Measurements from ENCODE around the gene CMSS1. TPM values are rescaled to one million over a fixed set of nuclear protein-coding genes. Genes with fewer than 3 reads are reported as not detected.

The CMSS1 gene
- total RNA-seq: 9.7 TPM

DNA sequence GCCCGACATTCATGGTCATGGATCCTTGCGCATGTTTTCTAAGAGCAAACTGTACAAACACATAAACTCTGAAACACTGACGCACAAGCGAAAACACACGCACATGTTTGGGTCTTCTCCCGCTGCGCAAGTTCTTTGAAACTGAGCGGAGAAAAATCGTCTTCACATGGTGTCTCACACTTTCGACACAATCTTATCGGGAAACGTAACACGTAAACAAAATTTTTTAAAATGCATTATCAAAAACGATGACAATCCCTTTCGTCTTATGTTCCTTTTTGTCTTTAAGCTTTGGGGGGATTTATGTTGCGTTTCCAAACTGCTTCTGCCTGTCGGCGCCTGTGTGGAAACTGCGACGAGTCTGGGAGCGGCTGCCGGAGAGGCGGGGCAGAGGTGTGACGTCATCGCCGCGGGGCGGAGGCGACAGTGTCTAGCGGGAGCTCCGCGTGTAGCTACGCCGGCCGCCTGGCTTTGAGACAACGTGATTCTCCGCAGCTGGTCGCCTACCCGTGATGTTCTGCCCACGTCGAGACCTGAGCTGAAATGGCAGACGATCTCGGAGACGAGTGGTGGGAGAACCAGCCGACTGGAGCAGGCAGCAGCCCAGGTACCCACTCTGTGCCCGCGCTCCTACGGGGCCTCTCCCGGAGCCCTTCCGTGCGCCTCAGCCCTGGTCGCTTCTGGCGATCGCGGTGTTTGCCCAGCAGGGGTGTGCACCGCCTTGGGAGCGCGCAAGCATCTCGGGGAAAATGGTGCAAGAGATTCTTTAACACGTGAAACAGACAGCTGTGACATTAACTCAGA, at the start of gene CMSS1:
Gene CMSS1, plus strand, starts transcription at position 426 of the 804 bp plus-strand sequence.
- ATAC-seq (peak; percentile 98), DNase-seq (ENCODE audit: low spot score) (peak; percentile 93)

DNA sequence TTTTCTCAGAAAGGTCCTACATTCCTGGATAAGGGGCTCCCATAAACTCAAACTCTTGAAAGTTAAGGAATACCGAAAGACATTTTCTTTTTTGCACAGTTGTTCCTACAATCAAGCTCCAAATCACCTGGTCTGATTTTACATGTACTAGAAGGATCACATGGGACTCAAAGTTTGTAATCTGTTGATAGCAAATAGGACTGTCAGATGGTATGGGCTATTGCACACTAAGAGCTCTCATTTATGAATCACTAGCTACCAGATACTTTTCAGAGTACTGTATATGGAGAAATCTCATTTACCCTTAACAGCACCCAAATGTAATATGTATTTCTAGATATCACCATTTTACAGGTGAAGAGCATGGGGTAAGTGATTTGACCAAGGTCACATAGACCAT, 49.5 kb upstream of the CMSS1 start:
- DNase-seq (ENCODE audit: low spot score) (no peak), ATAC-seq (no peak)

DNA sequence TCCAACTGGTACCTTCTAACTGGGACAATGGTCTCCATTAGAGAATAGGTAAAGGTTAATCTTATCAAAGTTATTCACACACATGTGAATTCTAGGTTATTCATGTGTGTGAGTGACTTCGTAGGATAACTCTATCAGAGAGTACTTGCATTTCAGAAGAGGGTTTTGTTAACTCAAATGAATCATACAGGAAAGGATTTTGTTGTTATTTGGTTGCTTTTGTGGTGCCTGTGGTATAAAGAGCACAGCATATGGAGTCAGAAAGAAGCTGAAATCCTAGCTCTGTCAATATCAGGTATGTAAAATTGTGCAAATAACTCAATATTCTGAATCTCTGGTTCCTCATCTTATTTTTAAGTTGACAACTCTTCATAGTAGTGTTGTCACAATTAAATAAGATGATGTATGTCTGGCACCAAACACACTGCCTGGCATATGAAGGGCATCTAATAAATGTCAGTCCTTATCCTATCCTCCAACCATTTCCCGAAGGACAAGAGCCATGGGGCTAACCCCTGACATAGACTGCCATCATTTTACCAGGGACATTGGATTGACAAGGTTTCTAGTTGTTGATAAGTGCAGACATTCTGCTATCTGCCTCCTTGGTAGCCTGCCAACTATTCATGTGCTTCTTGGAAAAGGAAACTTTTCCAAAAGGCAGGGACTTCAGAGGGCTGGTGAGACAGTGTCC, 48.7 kb upstream of the CMSS1 start:
- ATAC-seq (no peak), DNase-seq (ENCODE audit: low spot score) (no peak)

DNA sequence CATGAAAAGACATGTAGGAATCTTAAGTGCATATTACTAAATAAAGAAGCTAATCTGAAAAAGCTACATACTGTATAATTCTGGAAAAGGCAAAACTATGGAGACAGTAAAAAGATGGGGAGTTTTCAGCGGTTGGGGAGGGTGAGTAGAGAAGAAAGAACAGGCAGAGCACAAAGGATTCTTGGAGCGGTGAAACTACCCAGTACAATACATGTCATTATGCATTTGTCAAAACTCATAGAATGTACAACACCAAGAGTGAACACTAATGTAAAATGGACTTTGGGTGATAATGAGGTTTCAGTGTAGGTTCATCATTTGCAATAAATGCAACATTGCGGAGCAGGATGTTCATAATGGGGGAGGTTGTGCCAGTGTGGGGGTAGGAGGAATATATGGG, 45.5 kb upstream of the CMSS1 start:
- no peak for ATAC-seq
- no peak for DNase-seq (ENCODE audit: low spot score)

DNA sequence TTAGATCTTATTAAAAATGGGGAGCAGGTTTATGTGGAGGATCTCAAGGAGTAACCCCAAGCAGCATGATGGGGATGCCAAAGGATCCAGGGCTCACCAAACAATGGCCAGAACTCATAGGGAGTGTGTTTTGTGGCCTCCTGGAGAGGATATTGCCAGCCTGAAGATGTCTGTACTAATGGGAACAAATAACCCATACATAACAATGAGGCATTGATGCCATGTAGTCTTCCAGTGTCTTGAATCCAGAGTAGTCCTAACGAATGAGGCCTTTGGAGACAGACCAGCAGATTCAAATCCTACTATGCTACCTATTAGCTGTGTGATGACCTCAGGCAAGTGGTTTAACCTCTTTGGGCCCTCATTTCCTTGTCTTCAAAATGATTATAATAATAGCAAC, 45.0 kb upstream of the CMSS1 start:
- DNase-seq (ENCODE audit: low spot score) (no peak), ATAC-seq (no peak)

DNA sequence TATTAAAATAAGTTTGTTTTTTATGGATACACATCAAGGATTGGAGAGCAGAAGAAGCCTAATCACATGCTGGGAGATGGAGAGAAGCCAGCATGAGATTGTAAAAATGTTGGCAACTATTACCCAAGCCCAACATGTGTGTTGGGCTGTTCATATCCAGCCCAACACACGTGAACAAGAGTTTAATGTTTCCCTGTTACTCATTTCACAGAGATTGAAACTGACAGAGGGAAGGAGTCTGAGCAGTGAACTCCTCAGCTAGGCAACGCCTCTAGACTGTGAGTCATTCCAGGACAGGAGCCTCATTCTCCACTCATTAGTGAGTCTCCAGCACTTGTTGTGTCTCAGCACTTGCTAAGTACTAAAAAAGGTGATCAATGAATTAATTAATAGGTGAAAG, 43.2 kb upstream of the CMSS1 start:
- DNase-seq (ENCODE audit: low spot score) (no peak), ATAC-seq (no peak)

DNA sequence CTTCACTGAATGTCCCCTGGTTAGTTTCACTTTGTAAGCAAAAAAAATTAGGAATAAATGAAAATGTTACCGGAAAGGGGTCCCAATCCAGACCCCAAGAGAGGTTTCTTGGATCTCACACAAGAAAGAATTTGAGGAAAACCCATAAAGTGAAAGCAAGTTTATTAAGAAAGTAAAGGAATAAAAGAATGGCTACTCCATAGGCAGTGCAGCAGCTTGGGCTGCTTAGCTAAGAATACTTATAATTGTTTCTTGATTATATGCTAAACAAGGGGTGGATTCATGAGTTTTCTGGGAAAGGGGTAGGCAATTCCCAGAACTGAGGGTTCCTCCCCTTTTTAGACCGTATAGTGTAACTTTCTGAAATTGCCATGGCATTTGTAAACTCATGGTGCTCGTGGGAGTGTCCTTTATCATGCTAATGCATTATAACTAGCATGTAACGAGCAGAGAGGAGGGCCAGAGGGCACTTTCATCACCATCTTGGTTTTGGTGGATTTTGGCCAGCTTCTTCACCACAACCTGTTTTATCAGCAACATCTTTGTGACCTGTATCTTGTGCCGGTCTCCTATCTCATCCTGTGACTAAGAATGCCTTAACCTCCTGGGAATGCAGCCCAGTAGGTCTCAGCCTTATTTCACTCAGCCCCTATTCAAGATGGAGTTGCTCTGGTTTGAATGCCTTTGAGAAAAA, 41.0 kb upstream of the CMSS1 start:
- DNase-seq (ENCODE audit: low spot score) (no peak), ATAC-seq (no peak)

DNA sequence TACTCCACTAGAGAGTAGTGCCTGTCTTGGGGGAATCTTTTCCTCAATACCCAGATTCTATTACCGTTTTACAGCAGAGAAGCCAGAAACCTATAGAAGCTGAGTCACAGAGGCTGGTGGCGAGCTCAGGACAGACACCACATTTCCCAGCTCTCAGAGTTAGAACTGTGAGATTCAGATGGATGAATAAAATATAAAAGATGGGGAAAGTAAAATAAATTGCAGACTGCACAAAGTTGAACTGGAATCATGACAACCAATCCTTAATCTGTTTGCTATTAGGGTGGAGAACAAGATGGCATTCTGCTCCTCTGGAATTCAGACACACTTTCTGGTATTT, 40.5 kb upstream of the CMSS1 start:
- no peak for ATAC-seq
- DNase-seq (ENCODE audit: low spot score): no peak

DNA sequence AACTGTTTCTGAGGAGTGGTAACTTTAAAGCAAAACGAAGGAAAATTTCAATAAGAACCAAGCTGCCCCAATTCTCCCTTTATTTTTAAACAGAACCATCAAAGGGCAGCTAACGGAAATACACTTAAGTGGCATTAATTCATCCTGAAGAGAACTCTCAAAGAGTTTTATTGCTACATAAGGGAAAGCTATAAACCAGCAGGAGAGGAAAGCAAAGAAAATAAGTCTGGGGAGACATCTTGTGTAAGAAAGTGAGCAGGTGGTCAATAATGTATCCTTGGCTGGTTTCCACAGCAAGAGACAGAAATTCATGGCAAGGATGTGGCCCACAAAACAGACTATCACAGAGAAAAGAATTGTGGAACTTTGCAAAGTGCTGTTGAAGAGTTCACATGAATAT, 40.0 kb upstream of the CMSS1 start:
- no peak for DNase-seq (ENCODE audit: low spot score)

DNA sequence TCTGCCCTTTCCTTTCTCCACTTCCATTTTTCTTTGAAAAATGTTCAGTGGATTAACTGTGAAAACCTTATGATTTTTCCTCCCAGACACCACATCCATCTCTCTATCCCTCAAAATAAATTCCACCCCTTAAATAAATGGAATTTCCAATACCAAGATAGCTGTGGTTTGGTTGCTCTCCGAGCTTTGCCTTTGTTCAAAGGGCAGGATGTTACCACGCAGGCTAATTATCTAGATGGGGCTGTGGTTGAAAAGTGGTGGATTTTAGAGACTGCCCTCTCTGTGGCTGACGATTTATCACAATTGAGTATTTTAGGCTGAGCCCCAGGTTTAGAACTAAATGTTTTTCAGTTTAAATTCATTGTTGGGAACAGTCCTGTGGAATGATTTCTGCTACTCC, 36.9 kb upstream of the CMSS1 start:
- ATAC-seq: no peak

More for the DNA sequence above, 40.0 kb upstream of the CMSS1 start:
- ATAC-seq: no peak

DNA sequence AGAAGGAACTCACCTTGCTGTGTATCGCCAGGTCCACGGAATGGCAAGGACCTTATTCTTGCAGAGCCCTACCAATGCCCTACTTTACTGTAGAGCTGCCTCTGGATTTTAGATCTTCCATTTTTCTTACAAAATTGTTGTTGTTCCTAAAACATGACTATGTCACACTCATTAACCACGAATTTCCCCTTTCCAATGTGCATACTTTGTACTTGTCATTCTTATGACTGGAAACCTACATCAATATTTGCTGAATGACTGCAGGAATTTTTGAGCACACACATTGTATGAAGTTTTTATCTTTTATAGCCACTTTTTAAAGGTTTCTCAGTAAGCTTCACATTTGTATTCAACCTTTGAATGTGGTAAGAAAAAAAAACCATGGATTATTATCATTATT, 35.9 kb upstream of the CMSS1 start:
- ATAC-seq (no peak), DNase-seq (ENCODE audit: low spot score) (no peak)

More for the DNA sequence above, 36.9 kb upstream of the CMSS1 start:
- no peak for DNase-seq (ENCODE audit: low spot score)

DNA sequence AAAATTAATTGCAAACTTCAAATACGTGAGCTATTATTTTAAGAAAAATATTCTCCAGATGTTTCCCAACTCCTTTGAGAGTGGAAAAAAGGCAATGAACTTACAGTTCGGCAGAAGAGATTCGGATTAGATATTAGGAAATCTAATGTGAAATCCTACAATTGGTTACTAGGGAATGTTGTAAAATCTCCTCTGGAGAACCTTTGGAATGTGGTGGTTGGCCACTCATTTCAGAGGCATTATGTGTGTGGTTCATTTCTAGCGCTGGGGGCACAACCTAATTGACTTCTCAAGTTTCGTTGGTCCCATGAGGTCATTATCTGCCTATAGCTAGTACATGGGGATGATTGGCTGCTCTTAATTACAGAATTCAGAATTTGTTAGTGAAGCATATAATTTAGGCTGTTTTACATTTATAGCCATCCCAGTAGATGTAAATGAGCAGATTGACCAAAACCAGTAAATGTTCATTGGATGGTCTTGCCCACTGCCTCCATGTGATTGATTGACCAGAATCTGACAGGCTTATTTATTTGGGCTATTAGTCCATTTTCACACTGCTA, 34.6 kb upstream of the CMSS1 start:
- no peak for DNase-seq (ENCODE audit: low spot score)
- ATAC-seq: no peak

DNA sequence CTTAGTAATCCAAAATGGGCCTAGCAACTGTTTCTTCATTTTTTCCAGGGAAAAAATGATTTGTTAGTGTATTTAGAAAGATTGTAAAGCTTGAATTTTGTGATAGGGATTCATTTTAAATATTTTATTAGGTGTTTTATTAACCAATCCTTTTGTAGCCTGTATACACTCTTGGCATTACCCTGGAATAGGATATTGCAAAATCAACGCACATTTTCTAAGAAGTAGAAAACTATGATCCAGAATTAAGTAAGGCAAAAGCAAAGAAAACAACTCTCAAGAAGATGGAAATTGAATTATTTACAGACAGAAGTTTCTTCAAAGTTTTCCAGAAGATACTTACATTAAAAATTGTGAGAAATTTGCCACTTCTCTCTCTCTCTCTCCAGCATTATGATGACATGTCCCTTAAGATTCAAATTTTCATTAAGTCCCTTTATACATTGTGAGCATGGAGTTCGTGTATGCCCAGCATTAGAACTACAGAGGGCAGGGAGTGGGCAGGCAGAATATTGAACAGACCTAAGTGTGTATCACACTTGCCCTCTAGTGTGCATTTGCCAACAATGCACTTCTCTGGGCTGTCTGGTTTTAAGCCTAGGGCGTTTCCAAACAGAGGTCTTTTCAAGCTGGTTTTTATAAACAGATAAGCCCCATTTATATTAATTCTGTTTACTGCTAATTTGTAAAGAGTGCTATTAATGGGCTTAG, 28.5 kb upstream of the CMSS1 start:
- no peak for DNase-seq (ENCODE audit: low spot score)
- ATAC-seq: peak; percentile 97

DNA sequence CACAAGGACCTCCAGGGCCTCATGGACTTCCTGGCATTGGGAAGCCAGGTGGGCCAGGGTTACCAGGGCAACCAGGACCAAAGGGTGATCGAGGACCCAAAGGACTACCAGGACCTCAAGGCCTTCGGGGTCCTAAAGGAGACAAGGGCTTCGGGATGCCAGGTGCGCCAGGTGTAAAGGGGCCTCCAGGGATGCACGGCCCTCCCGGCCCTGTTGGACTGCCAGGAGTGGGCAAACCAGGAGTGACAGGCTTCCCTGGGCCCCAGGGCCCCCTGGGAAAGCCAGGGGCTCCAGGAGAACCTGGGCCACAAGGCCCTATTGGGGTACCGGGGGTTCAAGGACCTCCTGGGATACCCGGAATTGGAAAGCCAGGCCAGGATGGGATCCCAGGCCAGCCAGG, 23.2 kb upstream of the CMSS1 start:
- no peak for ATAC-seq
- no peak for DNase-seq (ENCODE audit: low spot score)

DNA sequence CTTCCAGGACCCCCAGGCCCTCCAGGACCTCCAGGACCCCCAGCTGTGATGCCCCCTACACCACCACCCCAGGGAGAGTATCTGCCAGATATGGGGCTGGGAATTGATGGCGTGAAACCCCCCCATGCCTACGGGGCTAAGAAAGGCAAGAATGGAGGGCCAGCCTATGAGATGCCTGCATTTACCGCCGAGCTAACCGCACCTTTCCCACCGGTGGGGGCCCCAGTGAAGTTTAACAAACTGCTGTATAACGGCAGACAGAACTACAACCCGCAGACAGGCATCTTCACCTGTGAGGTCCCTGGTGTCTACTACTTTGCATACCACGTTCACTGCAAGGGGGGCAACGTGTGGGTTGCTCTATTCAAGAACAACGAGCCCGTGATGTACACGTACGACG, 22.1 kb upstream of the CMSS1 start:
- DNase-seq (ENCODE audit: low spot score) (no peak), ATAC-seq (no peak)

DNA sequence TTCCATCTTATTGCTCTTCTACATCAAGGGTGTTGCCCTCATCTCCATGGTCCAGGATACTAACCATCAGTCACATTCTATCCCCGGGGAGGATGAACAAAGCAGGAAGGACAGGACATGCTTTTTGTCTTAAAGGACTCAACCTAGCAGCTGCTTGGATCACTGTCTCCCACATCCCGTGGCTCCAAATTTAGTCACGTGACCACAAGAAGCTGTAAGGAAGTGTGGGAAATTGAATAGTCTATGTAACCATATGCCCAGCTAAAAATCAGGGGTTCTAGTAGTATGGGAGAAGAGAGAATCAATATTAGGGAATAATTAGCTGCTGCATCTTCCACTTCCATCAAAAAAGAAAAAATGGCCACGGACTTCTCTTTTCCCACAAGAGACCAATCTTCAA, 18.2 kb upstream of the CMSS1 start:
- ATAC-seq (no peak), DNase-seq (ENCODE audit: low spot score) (no peak)

DNA sequence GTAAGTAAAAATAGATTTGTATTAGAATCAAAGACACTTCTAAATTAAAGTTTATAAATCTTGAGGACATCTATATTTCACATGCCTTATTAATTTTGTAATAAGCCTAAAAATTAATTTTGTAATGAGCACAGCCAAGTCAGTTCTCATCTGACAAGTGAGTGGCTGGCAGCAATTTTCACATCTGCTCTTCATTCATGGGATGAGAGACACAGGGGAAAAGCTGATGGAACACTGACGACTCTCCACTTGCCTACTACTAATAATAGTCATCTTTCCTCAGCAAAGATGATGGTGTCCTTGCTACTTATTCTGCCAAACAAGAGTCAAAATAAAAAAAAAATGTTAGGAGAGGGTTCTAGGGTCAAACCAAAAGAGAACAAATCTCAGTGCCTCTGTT, 14.4 kb upstream of the CMSS1 start:
- DNase-seq (ENCODE audit: low spot score) (no peak), ATAC-seq (no peak)

DNA sequence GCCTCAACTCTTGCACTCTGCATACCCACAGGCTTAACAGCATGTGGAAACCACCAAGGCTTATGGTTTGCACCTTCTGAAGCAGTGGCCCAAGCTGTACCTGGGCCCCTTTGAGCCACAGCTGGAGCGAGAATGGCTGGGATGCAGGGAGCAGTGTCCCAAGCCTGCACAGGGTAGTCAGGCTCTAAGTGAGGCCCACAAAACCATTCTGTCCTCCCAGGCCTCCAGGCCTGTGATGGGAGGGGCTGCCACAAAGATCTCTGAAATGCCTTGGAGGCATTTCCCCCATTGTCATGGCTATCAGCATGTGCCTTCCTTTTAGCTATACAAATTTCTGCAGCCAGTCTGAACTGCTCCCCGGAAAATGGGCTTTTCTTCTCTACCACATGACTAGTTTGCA, 12.5 kb upstream of the CMSS1 start:
- ATAC-seq (no peak), DNase-seq (ENCODE audit: low spot score) (no peak)

DNA sequence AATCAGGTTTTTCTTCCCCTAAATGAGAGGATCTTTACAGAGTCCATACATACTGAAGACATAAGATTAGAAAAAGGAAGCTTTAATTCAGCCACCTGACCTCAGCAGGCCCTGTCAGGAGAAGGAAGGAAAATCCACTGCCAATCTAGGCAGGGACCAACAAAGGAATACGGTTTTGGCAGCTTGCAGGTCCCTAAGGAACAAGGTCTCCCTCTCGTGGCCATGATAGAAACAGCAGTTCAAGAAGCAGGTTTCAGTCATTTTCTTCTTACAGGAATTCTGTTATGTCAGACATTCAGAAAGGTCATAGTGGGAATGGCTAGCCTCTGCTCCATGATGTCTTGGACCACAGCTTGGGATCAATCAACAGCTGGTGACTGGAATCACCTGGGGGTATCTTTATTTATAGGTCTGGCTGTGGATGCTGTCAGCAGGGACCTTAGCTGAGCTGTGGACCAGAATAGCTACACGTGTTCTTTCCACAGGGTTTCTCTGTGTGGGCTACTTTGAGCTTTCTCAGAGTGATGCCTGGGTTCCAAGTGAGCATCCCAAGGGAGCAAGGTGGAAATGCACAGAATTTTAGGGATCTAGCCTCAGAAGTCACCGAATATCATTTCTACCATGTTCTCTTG, 9.4 kb upstream of the CMSS1 start:
- DNase-seq (ENCODE audit: low spot score) (no peak), ATAC-seq (peak; percentile 93)

DNA sequence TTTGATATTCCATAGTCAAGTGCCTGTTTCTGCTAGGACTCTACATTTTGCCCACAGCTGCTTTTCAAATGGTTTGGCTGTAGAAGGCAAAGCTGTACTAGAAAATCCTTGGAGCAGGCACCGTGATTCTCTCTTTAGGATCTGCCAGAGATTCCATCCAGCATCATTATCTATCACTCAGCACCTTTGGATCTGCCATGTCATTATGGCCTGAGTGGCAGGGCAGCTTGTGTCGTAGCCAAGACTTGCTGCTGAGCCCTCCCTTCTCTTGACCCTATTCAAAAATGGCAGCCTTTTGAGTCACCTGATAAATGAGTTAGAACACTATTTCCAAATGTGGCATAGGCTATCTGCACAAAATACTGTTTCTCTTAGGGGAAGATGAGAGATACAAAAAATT, 8.1 kb upstream of the CMSS1 start:
- DNase-seq (ENCODE audit: low spot score): no peak
- ATAC-seq: no peak

DNA sequence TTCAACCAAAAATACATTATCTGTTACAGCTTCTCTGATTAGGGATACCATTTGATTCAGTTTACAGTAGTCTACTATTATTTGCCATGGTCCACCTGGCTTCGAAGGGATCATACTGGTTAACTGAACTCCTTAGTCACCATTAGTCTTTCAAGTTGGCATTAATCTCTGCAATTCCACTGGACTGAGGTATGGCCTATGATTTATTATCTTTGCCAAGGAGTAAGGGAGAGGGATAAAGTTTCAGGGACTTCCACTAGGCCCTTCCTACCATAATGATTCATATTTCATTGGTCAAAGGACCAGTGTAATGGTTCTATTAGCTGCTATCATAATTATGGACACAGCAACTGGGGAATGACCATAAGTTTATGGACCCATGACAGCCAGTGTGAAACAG, 7.3 kb upstream of the CMSS1 start:
- no peak for DNase-seq (ENCODE audit: low spot score)

More for the DNA sequence above, 7.3 kb upstream of the CMSS1 start:
- no peak for ATAC-seq

All from left lobe of liver (tissue), 2 donors.